GM21526 (cell line): ENCODE data around the gene GFOD2.

Experiments used
- ATAC-seq: cut with Tn5 transposase; IDR thresholded peaks from one replicate; pipeline ENCODE4 v1.9.1; 2021; ENCODE audit warnings: moderate library complexity; ENCODE audit not compliant: unreplicated experiment, low FRiP score

Gene GFOD2

GRCh38 chr16:67647681-67648080, 71.4 kb downstream of the GFOD2 start:
- ATAC-seq: no peak

- no peak for ATAC-seq
These were observed 71.9 kb downstream of the GFOD2 start for GRCh38 chr16:67647111-67647651.

- no peak for ATAC-seq
These were observed 73.6 kb downstream of the GFOD2 start for GRCh38 chr16:67645397-67646121.

GRCh38 chr16:67644038-67644437, 75.1 kb downstream of the GFOD2 start:
- no peak for ATAC-seq

- no peak for ATAC-seq
These were observed 77.1 kb downstream of the GFOD2 start for GRCh38 chr16:67641779-67642708.

- ATAC-seq: no peak
These were observed 81.5 kb downstream of the GFOD2 start for GRCh38 chr16:67637625-67638024.

- no peak for ATAC-seq
These were observed 82.4 kb downstream of the GFOD2 start for GRCh38 chr16:67636713-67637112.

- no peak for ATAC-seq
These were observed 86.5 kb downstream of the GFOD2 start for GRCh38 chr16:67632415-67633172.

- no peak for ATAC-seq
These were observed 90.9 kb downstream of the GFOD2 start for GRCh38 chr16:67628216-67628615.
